ENCODE measurements around the gene NPAS1. TPM values are rescaled to one million over a fixed set of nuclear protein-coding genes. Genes with fewer than 3 reads are reported as not detected.

The NPAS1 gene
- total RNA-seq, 3 donors from 2014 or later (not counting 1 experiment from before 2014, with no cell fraction given): 0.64 to 0.65 TPM; not detected in 1

- DNase-seq (no peak), ATAC-seq (no peak)
- Histone ChIP-seq H3K36me3 (ENCODE audit: control insufficient read depth, insufficient read depth, low read length) (no peaks in the 10 kb centered on the region), H3K4me3 (ENCODE audit: low read length) (no peak overlapping the region), H3K27me3 (ENCODE audit: control insufficient read depth, insufficient read depth, low read length) (no peaks in the 10 kb centered on the region), H3K27ac (ENCODE audit: low read length) (no peak overlapping the region), H3K4me1 (ENCODE audit: control insufficient read depth, insufficient read depth, low read length) (no peaks in the 10 kb centered on the region), H3K9me3 (ENCODE audit: control insufficient read depth, insufficient read depth, low read length) (no peaks in the 10 kb centered on the region)
- H3K4me3 Mint-ChIP-seq: no peak overlapping the region
- peaks cover 0 to 2% of the 10 kb centered on the region in 2 donors for H3K27me3 Mint-ChIP-seq (ENCODE audit: low read depth in 2 of 2)
- H3K9me3 Mint-ChIP-seq: no peaks in the 10 kb centered on the region
- no peaks in the 10 kb centered on the region for H3K4me1 Mint-ChIP-seq
- TF ChIP-seq CTCF (IDR thresholded peaks at IDR 0.05): no peak
- H3K27ac Mint-ChIP-seq: no peak overlapping the region
- WGBS (ENCODE audit: insufficient coverage): 91% methylated on average over 11 of the region's 11 CpGs
- intact Hi-C loops (cut with micrococcal nuclease): no loop called here
- H3K36me3 Mint-ChIP-seq: no peaks in the 10 kb centered on the region
Measured at GRCh38 chr19:47058621-47059022, 39.0 kb downstream of the NPAS1 start.

GRCh38 chr19:47063874-47064273, 44.2 kb downstream of the NPAS1 start:
- H3K9me3 Mint-ChIP-seq: no peaks in the 10 kb centered on the region
- no peaks in the 10 kb centered on the region for H3K27me3 ChIP-seq (ENCODE audit: control insufficient read depth, insufficient read depth, low read length)
- no peak for TF ChIP-seq CTCF (IDR thresholded peaks at IDR 0.05)
- no peaks in the 10 kb centered on the region for H3K4me1 ChIP-seq (ENCODE audit: control insufficient read depth, insufficient read depth, low read length)
- DNase-seq: no peak
- H3K4me3 Mint-ChIP-seq: no peak overlapping the region
- no peaks in the 10 kb centered on the region for H3K9me3 ChIP-seq (ENCODE audit: control insufficient read depth, insufficient read depth, low read length)
- peaks cover 37% of the 10 kb centered on the region for H3K36me3 ChIP-seq (ENCODE audit: control insufficient read depth, insufficient read depth, low read length)
- H3K4me1 Mint-ChIP-seq: peaks cover 0 to 3% of the 10 kb centered on the region in 2 donors
- ATAC-seq: no peak
- H3K36me3 Mint-ChIP-seq: no peaks in the 10 kb centered on the region
- H3K27ac ChIP-seq (ENCODE audit: low read length): no peak overlapping the region
- H3K4me3 ChIP-seq (ENCODE audit: low read length): no peak overlapping the region
- H3K27me3 Mint-ChIP-seq (ENCODE audit: low read depth in 2 of 2): no peaks in the 10 kb centered on the region
- intact Hi-C loops (cut with micrococcal nuclease): no loop called here
- H3K27ac Mint-ChIP-seq: no peak overlapping the region
- 98% methylated on average over 5 of the region's 6 CpGs for WGBS (ENCODE audit: insufficient coverage)

GRCh38 chr19:47065242-47065641, 45.6 kb downstream of the NPAS1 start:
- intact Hi-C loops (cut with micrococcal nuclease): no loop called here
- Mint-ChIP-seq H3K27me3 (ENCODE audit: low read depth in 2 of 2) (no peaks in the 10 kb centered on the region), H3K9me3 (no peaks in the 10 kb centered on the region), H3K36me3 (no peaks in the 10 kb centered on the region), H3K27ac (no peak overlapping the region), H3K4me3 (no peak overlapping the region), H3K4me1 (peaks cover 0 to 9% of the 10 kb centered on the region in 2 donors)
- TF ChIP-seq CTCF (IDR thresholded peaks at IDR 0.05): no peak
- Histone ChIP-seq H3K9me3 (ENCODE audit: control insufficient read depth, insufficient read depth, low read length) (no peaks in the 10 kb centered on the region), H3K36me3 (ENCODE audit: control insufficient read depth, insufficient read depth, low read length) (peaks cover 51% of the 10 kb centered on the region), H3K27me3 (ENCODE audit: control insufficient read depth, insufficient read depth, low read length) (no peaks in the 10 kb centered on the region), H3K27ac (ENCODE audit: low read length) (no peak overlapping the region), H3K4me1 (ENCODE audit: control insufficient read depth, insufficient read depth, low read length) (no peaks in the 10 kb centered on the region), H3K4me3 (ENCODE audit: low read length) (no peak overlapping the region)
- DNase-seq (no peak), ATAC-seq (no peak)
- 96% methylated on average over 11 of the region's 11 CpGs for WGBS (ENCODE audit: insufficient coverage)
